ENCODE data around the gene NRTN.

NRTN gene

DNA sequence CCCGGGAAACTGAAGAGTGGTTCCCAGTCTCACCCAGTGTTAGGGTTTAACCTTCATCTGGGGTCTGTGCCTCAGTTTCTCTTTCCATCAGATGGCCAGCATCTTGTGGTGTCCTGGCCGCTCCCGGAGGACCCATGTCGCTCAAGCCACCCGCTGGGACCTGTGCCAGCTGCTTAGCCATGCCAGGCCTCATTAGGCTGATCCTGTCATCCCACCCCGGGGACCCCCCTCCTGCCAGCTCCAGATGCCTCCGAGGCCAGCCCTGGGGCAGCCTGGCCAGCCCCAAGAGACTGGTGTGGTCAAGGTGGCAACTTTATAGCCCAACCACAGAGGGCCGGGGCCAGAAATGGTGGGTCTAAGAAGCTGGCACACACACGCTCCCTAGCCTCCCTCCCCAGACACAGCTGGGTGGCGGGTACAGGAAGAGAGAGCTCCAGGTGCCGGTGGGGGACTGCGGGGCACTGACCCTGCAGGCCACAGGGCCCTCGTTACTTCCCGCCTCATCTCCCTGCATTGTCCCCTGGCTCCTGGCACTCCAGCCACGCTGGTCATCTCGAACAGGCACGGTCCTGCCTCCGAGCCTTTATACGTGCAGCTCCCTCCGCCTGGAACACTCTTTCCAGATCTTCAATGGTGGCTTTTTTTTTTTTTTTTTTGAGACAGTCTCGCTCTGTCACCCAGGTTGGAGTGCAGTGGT is 3.4 kb downstream of the NRTN start:
- DNase-seq (ENCODE audit: low spot score): no peak
- TF ChIP-seq, protein P1, sequence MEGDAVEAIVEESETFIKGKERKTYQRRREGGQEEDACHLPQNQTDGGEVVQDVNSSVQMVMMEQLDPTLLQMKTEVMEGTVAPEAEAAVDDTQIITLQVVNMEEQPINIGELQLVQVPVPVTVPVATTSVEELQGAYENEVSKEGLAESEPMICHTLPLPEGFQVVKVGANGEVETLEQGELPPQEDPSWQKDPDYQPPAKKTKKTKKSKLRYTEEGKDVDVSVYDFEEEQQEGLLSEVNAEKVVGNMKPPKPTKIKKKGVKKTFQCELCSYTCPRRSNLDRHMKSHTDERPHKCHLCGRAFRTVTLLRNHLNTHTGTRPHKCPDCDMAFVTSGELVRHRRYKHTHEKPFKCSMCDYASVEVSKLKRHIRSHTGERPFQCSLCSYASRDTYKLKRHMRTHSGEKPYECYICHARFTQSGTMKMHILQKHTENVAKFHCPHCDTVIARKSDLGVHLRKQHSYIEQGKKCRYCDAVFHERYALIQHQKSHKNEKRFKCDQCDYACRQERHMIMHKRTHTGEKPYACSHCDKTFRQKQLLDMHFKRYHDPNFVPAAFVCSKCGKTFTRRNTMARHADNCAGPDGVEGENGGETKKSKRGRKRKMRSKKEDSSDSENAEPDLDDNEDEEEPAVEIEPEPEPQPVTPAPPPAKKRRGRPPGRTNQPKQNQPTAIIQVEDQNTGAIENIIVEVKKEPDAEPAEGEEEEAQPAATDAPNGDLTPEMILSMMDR (IDR thresholded peaks at IDR 0.05; ENCODE audit: extremely low read depth, missing control alignments): no peak

DNA sequence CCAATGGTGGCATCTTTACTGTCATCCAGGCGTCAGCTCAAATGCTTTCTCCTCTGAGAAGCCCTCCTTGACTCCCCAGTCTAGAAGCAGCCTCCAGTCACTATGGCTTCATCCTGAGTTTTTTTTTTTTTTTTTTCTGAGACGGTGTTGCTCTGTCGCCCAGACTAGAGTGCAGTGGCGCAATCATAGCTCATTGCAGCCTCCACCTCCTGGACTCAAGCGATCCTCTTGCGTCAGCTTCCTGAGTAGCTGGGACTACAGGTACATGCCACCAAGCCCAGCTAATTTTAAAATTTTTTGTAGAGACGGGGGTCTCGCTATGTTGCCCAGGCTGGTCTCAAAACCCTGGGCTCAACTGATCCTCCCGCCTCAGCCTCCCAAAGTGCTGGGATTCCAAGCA is 4.2 kb downstream of the NRTN start:
- TF ChIP-seq, protein P1 (IDR thresholded peaks at IDR 0.05; ENCODE audit: extremely low read depth, missing control alignments): no peak
- no peak for DNase-seq (ENCODE audit: low spot score)

DNA sequence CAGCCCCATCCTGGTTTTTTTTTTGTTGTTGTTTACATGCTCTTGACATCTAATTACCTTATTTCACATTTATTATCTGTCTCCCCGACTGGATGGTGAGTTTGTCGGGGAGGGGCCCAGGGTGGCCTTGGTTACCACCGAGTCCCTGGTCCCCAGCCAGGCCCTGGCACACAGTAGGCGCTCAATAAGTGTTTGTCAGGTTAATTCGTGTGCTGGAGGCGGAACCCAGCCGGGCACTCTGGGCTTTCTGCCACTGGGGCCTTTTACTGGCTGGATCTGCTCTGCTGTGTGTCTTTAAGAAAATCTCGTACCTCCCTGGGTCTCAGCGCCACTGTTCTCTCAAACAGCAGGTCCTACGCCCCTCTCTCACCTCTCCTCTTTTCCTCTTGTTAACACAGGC is 4.6 kb downstream of the NRTN start:
- no peak for DNase-seq (ENCODE audit: low spot score)
- TF ChIP-seq, protein P1 (IDR thresholded peaks at IDR 0.05; ENCODE audit: extremely low read depth, missing control alignments): no peak

DNA sequence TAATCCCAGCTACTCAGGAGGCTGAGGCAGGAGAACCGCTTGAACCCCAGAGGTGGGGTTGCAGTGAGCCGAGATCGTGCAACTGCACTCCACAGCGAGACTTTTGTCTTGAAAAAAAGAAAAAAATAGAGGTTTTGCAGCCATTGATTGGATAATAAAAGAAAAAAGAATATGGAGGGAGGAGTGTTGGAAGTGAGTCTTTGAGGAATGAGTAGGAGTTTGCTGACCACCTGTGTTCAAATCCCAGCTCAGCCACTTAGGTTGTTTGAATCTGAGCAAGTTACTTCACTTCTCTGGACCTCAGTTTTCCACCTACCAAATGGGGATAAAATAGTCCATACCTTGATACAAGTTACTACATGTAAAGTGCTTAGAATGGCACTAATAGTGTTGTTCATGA is 6.2 kb downstream of the NRTN start:
- TF ChIP-seq, protein P1 (IDR thresholded peaks at IDR 0.05; ENCODE audit: extremely low read depth, missing control alignments): no peak
- DNase-seq (ENCODE audit: low spot score): no peak

DNA sequence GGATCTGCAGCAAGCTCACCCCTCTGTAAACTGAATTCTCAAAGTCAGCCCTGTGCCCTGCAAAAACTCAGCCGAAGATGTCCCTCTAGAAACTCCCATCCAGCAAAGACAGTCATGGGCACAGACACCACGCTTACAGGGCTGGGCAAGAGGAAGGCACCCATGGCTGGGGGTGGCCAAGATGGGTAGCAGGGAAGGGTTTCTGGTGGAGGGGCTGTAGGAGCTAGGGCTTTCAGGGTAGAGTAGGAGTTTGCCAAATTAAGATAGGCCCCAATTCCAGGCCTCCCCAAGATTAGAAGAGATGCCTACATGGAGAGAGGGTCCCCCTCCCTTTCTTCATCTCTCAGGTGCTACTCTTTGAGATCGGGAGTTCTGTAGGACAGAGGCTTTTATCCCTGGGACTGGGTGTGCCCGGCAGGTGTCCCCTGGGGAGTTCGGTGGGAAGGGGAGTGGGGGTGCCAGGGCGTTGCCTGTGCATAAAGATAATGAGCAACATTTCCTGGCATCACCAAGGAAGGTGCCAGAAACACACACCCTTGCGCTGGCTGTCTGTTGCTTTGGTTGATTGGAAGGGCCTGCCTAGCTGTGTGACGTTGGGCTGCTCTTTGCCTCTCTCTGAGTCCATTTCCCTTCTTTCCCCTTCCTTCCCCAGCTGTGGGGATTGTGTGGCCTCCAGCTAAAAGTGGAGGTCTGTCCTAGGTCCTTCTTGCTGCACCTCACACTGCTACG is 9.4 kb downstream of the NRTN start:
- TF ChIP-seq, protein P1 (IDR thresholded peaks at IDR 0.05; ENCODE audit: extremely low read depth, missing control alignments): no peak
- DNase-seq (ENCODE audit: low spot score): no peak

DNA sequence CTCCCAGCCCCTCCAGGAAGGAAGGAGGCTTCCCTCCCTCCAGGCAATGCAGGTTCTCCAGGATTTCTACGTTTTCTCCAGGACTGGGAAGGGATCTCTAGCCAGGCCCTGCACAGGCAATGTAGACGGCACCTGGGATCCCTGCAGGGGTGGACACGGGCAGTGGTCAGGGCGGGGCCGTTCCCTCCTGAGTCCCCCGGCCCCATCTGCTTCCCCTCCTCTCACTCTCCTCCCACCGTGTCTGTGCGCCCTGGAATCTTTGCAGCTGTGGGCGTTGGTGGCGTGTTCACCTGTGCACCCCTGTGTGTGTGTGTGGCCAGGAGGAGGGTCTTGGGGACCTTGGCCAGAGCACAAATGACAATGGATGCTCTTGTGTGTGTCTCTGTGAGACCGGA is 10.0 kb downstream of the NRTN start:
- TF ChIP-seq, protein P1 (IDR thresholded peaks at IDR 0.05; ENCODE audit: extremely low read depth, missing control alignments): no peak
- DNase-seq (ENCODE audit: low spot score): no peak

DNA sequence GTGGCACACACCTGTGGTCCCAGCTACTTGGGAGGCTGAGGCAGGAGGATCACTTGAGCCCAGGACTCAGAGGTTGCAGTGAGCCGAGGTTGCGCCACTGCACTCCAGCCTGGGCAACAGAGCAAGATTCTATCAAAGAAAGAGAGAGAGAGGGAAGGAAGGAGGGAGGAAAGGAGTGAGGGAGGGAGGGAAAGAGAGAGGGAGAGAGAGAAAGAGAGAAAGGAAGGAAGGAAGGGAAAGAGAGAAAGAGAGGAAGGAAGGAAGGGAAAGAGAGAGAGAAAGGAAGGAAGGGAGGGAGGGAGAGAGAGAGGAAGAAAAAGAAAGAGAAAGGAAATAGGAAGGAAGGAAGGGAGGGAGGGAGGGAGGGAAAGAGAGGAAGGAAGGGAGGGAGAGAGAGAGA is 12.4 kb downstream of the NRTN start:
- TF ChIP-seq, protein P1 (IDR thresholded peaks at IDR 0.05; ENCODE audit: extremely low read depth, missing control alignments): no peak
- no peak for DNase-seq (ENCODE audit: low spot score)

Measured in GM20000 (cell line).